ENCODE data around the gene WFDC1. TPM values are rescaled to one million over a fixed set of nuclear protein-coding genes. Genes with fewer than 3 reads are reported as not detected.

WFDC1 gene
- total RNA-seq, 1 experiment from 2014 or later, result not detected

DNA sequence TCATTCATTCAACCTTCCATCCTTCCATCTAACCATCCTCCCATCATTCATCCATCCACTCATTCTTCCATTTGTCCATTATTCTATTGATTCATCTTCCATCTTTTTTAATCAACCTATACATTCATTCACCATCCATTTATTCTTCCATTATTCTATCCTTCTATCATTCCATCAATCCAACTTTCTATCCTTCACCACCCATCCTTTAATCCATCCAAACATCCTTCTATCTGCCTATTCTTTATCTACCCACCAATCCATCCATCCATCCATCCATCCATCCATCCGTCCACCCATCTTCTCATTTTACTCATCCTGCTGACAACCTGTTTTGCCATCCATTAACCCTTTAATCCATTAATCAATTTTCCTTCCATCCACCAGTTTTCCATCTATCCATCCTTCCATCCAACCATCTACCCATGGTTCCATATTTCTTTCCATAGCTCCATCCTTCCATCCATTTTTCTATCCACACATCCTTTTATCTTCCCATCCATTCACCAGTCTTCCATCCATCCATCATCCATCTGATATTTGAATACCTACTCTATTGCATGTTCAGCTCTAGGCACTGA is 21.8 kb upstream of the WFDC1 start:
- Mint-ChIP-seq H3K27me3 (ENCODE audit: insufficient read depth, unreplicated experiment) (peaks cover 4% of the 10 kb centered on the region), H3K4me3 (ENCODE audit: unreplicated experiment) (no peak overlapping the region), H3K4me1 (ENCODE audit: low read depth, unreplicated experiment) (no peaks in the 10 kb centered on the region), H3K27ac (ENCODE audit: unreplicated experiment) (no peak overlapping the region), H3K36me3 (ENCODE audit: insufficient read depth, unreplicated experiment) (no peaks in the 10 kb centered on the region), H3K9me3 (ENCODE audit: unreplicated experiment) (no peaks in the 10 kb centered on the region)
- Histone ChIP-seq H3K27me3 (replicated peaks; ENCODE audit: control insufficient read depth, insufficient read depth, low read length) (0 out of 2 replicates have a peak, but pooled peaks cover 1% of the 10 kb centered on the region), H3K36me3 (ENCODE audit: control insufficient read depth, insufficient read depth, low read length) (no peaks in the 10 kb centered on the region), H3K4me3 (ENCODE audit: low read depth, low read length) (no peak overlapping the region), H3K9me3 (no peaks in the 10 kb centered on the region), H3K4me1 (peaks cover 6% of the 10 kb centered on the region)
- no peak for DNase-seq
- TF ChIP-seq, protein P1, sequence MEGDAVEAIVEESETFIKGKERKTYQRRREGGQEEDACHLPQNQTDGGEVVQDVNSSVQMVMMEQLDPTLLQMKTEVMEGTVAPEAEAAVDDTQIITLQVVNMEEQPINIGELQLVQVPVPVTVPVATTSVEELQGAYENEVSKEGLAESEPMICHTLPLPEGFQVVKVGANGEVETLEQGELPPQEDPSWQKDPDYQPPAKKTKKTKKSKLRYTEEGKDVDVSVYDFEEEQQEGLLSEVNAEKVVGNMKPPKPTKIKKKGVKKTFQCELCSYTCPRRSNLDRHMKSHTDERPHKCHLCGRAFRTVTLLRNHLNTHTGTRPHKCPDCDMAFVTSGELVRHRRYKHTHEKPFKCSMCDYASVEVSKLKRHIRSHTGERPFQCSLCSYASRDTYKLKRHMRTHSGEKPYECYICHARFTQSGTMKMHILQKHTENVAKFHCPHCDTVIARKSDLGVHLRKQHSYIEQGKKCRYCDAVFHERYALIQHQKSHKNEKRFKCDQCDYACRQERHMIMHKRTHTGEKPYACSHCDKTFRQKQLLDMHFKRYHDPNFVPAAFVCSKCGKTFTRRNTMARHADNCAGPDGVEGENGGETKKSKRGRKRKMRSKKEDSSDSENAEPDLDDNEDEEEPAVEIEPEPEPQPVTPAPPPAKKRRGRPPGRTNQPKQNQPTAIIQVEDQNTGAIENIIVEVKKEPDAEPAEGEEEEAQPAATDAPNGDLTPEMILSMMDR (IDR thresholded peaks at IDR 0.05; ENCODE audit: insufficient read depth in 1 of 2, low read depth in 1 of 2, low read length in 1 of 2, severe bottlenecking in 1 of 2, unreplicated experiment in 1 of 2), result no peak
- BruUV-seq (replicated peaks), result no TSS peak
- ChIA-PET POLR2A (no interaction called here), CTCF (interaction anchor here (0.6 kb wide), 1 partner anchor 601 kb away, joined by 5 read pairs; no protein-coding TSS in a partner anchor)
- intact Hi-C loops (cut with micrococcal nuclease; ENCODE audit: unreplicated experiment), result loop anchor here (10.0 kb wide), 1 partner anchor 92 kb away; the partner anchor contains the start of gene ATP2C2

DNA sequence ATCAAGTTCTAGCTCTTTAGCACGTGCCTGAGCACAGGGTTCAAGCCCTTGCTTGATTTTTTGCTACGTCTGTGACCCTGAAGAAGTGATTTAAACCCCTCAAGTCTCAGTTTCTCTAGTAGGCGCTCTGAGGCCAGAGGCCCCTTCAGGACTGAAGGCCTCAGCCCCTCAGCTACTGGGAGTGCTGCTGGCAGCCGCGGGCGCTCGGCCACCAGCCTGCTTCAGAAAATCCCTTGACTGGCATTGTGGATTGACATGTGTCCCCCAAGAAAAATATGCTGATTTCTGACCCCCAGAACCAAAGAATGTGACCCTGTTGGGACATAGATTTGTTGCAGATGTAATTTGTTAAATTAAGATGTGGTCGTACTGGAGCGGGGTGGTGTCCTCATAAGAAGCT is 20.2 kb upstream of the WFDC1 start:
- Mint-ChIP-seq H3K4me3 (ENCODE audit: unreplicated experiment) (no peak overlapping the region), H3K27ac (ENCODE audit: unreplicated experiment) (no peak overlapping the region), H3K36me3 (ENCODE audit: insufficient read depth, unreplicated experiment) (no peaks in the 10 kb centered on the region), H3K27me3 (ENCODE audit: insufficient read depth, unreplicated experiment) (peaks cover 4% of the 10 kb centered on the region), H3K4me1 (ENCODE audit: low read depth, unreplicated experiment) (peaks cover 7% of the 10 kb centered on the region), H3K9me3 (ENCODE audit: unreplicated experiment) (no peaks in the 10 kb centered on the region)
- no TSS peak for BruUV-seq (replicated peaks)
- intact Hi-C loops (cut with micrococcal nuclease; ENCODE audit: unreplicated experiment), result loop anchor here (10.0 kb wide), 1 partner anchor 90 kb away; the partner anchor contains the start of gene ATP2C2
- Histone ChIP-seq H3K9me3 (no peaks in the 10 kb centered on the region), H3K4me3 (ENCODE audit: low read depth, low read length) (no peak overlapping the region), H3K36me3 (ENCODE audit: control insufficient read depth, insufficient read depth, low read length) (no peaks in the 10 kb centered on the region), H3K27me3 (replicated peaks; ENCODE audit: control insufficient read depth, insufficient read depth, low read length) (0 out of 2 replicates have a peak, but pooled peaks cover 1% of the 10 kb centered on the region), H3K4me1 (peaks cover 6% of the 10 kb centered on the region)
- CTCF ChIA-PET, result no interaction called here
- TF ChIP-seq, protein P1 (IDR thresholded peaks at IDR 0.05; ENCODE audit: insufficient read depth in 1 of 2, low read depth in 1 of 2, low read length in 1 of 2, severe bottlenecking in 1 of 2, unreplicated experiment in 1 of 2), result no peak
- POLR2A ChIA-PET, result no interaction called here
- DNase-seq, result no peak

DNA sequence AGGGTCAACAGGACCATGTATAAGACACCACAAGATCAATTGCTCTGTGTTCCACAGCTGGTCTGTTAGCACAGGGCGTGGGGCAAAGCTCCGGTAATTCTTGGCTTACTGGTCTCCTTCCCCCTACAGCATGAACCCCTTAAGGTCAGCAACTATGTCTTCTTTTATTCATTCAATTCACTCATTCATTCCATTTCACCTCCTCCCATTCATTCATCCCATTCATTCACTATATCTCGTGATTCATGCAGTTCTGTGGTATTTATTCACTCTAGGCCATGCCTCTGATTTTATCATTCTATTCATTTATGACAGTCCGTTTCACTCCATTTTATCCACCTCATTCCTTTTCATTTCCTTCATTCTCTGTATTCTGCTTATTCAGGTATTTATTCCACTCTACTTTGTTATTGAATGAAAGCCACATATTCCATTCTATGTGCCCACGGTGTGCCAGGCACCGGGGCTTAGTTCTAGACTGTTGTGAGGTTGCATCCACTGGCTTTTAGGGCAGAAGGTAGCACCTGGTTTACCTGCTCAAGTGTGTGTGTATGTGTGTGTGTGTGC is 19.0 kb upstream of the WFDC1 start:
- no peaks in the 10 kb centered on the region for H3K9me3 ChIP-seq
- CTCF ChIA-PET, result interaction anchor here (1.5 to 2.0 kb wide), 2 partner anchors 9 to 24 kb away, joined by 3 to 10 read pairs; no protein-coding TSS in a partner anchor
- Mint-ChIP-seq H3K27ac (ENCODE audit: unreplicated experiment) (no peak overlapping the region), H3K4me1 (ENCODE audit: low read depth, unreplicated experiment) (peaks cover 7% of the 10 kb centered on the region), H3K9me3 (ENCODE audit: unreplicated experiment) (no peaks in the 10 kb centered on the region), H3K4me3 (ENCODE audit: unreplicated experiment) (no peak overlapping the region), H3K36me3 (ENCODE audit: insufficient read depth, unreplicated experiment) (no peaks in the 10 kb centered on the region), H3K27me3 (ENCODE audit: insufficient read depth, unreplicated experiment) (peaks cover 4% of the 10 kb centered on the region)
- peaks cover 6% of the 10 kb centered on the region for H3K4me1 ChIP-seq
- BruUV-seq (replicated peaks), result no TSS peak
- H3K36me3 ChIP-seq (ENCODE audit: control insufficient read depth, insufficient read depth, low read length), result no peaks in the 10 kb centered on the region
- POLR2A ChIA-PET, result no interaction called here
- no peaks in the 10 kb centered on the region for H3K27me3 ChIP-seq (replicated peaks; ENCODE audit: control insufficient read depth, insufficient read depth, low read length)
- TF ChIP-seq, protein P1 (IDR thresholded peaks at IDR 0.05; ENCODE audit: insufficient read depth in 1 of 2, low read depth in 1 of 2, low read length in 1 of 2, severe bottlenecking in 1 of 2, unreplicated experiment in 1 of 2), result no peak
- H3K4me3 ChIP-seq (ENCODE audit: low read depth, low read length), result no peak overlapping the region
- intact Hi-C loops (cut with micrococcal nuclease; ENCODE audit: unreplicated experiment), result loop anchor here (5.0 to 10.0 kb wide), 2 partner anchors 89 to 192 kb away; partner anchors contain the start of gene ATP2C2
- no peak for DNase-seq

Data from Caco-2 (cell line).